Panc1 (cell line): ENCODE measurements around the gene PRR35. TPM values are rescaled to one million over a fixed set of nuclear protein-coding genes. Genes with fewer than 3 reads are reported as not detected.

ENCODE experiments used
- ATAC-seq: fragments of 200-7000 bp; cut with Tn5 transposase; 2 replicates; pipeline ENCODE4 v1.9.1; 2020; ENCODE audit warnings: mild to moderate bottlenecking, moderate library complexity
- BruUV-seq: library from RNA; stranded (reverse); fragments of 400-500 nt; replicated peaks from 2 replicates; lab custom pipeline; 2021; lab: Mats Ljungman, UMichigan
- CTCF ChIA-PET: fragments of 300-600 bp; sonication (Branson Sonifier 250); formaldehyde crosslinking; loops from one replicate; lab custom pipeline; 2022; ENCODE audit warnings: antibody characterized with exemption; lab: Charles Lee
- POLR2A ChIA-PET: fragments of 300-600 bp; sonication (Branson Sonifier 250); formaldehyde crosslinking; loops from one replicate; lab custom pipeline; 2022; ENCODE audit warnings: antibody characterized with exemption; lab: Charles Lee
- DNase-seq: peaks from one replicate; pipeline ENCODE4 v3.0.0-alpha.2; 2010; ENCODE audit warnings: low read depth, low spot score
- H3K27ac ChIP-seq: 2 replicates; pipeline ENCODE4 v1.5.1; 2011; ENCODE audit warnings: mild to moderate bottlenecking, low read length, inconsistent platforms
- H3K27me3 ChIP-seq: fragments of 200-500 bp; sonication (Bioruptor generic); 2 replicates; pipeline ENCODE4 v1.6.0; 2014; ENCODE audit warnings: low read length, inconsistent platforms; ENCODE audit not compliant: control insufficient read depth, insufficient read depth
- H3K36me3 ChIP-seq: fragments of 200-500 bp; sonication (Bioruptor generic); 2 replicates; pipeline ENCODE4 v1.5.1; 2014; ENCODE audit warnings: inconsistent platforms, mild to moderate bottlenecking, low read length, moderate library complexity; ENCODE audit not compliant: control insufficient read depth, insufficient read depth
- H3K4me1 ChIP-seq: 2 replicates; pipeline ENCODE4 v1.5.1; 2011; ENCODE audit warnings: inconsistent platforms, mild to moderate bottlenecking, low read length, moderate library complexity; ENCODE audit not compliant: control insufficient read depth, insufficient read depth
- H3K4me3 ChIP-seq, 2 experiments: 2 replicates each; pipeline ENCODE4 v1.5.1; 2011 to 2012; ENCODE audit warnings: low read depth in 2 of 2, low read length in 2 of 2, mild to moderate bottlenecking in 2 of 2, inconsistent platforms in 1 of 2, moderate library complexity in 1 of 2
- H3K9me3 ChIP-seq: fragments of 200-500 bp; sonication (Bioruptor generic); 2 replicates; pipeline ENCODE4 v1.5.1; 2014; ENCODE audit warnings: low read depth, mild to moderate bottlenecking, inconsistent platforms, low read length, moderate library complexity; ENCODE audit not compliant: control insufficient read depth, insufficient read depth
- POLR2AphosphoS5 ChIP-seq: IDR thresholded peaks from 2 replicates; pipeline ENCODE4 v1.6.1; 2012; ENCODE audit warnings: mild to moderate bottlenecking, low read depth, low read length, moderate library complexity
- SIN3A ChIP-seq: IDR thresholded peaks from 2 replicates; pipeline ENCODE4 v1.6.1; 2012; ENCODE audit warnings: low read depth, mild to moderate bottlenecking, low read length, moderate library complexity, borderline replicate concordance; ENCODE audit not compliant: insufficient read depth
- TCF7L2 ChIP-seq: IDR thresholded peaks from 2 replicates; pipeline ENCODE4 v1.6.1; 2011; ENCODE audit warnings: mild to moderate bottlenecking, low read depth, low read length, inconsistent platforms
- in situ Hi-C: cut with HindIII; loops from 2 replicates; pipeline ENCODE4 v1.10.0; 2016; ENCODE audit warnings: low sequenced_read_pairs, low pct_unique_long_range_greater_than_20kb
- intact Hi-C: fragments of 100-400 bp; cut with micrococcal nuclease; formaldehyde crosslinking; loops from one replicate; pipeline ENCODE4 v1.10.0; 2022; ENCODE audit not compliant: unreplicated experiment
- total RNA-seq: library from RNA; stranded (reverse); gene quantifications from one replicate; pipeline ENCODE4 v1.2.1, GENCODE V29; 2021; ENCODE audit not compliant: unreplicated experiment
- TF ChIP-seq, protein P1 (sequence below): fragments of 450-650 bp; IDR thresholded peaks from 2 replicates; pipeline ENCODE4 v1.5.1; 2017; ENCODE audit warnings: mild to moderate bottlenecking
- TF ChIP-seq, protein P2 (sequence below), 2 experiments: IDR thresholded peaks; 2 replicates each; pipeline ENCODE4 v1.6.1; 2011 to 2012; ENCODE audit warnings: low read depth in 2 of 2, control low read depth in 1 of 2, low read length in 1 of 2, mild to moderate bottlenecking in 1 of 2, moderate library complexity in 1 of 2; ENCODE audit not compliant: insufficient read depth in 1 of 2

Gene PRR35
- total RNA-seq, 1 experiment from 2014 or later, result 2.2 TPM

DNA sequence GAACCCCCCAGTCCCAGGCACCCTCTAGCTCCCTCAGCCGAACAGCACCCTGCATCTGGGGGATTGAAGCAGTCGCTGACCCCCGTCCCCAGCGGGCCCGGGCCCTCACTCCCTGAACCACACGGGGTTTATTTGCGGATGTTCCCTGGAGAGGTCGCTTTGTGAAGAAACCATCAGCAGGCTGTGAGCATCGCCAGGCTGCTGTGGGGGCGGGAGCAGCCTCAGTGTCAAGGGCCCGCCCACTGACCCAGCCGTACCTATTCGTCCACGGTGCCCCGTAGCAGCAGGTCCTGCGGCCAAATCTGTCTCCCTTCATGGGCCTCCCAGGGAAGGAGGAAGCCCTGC, 23.2 kb downstream of the PRR35 start:
- POLR2A ChIA-PET, result no interaction called here
- H3K4me3 ChIP-seq, result no peak overlapping the region
- H3K27ac ChIP-seq, result no peak overlapping the region
- in situ Hi-C loops, result no loop called here
- CTCF ChIA-PET, result no interaction called here
- peaks cover 27% of the 10 kb centered on the region for H3K4me1 ChIP-seq
- ATAC-seq, result 0 out of 2 replicates have a peak, but pooled peaks have one; percentile 12
- TF ChIP-seq TCF7L2 (no peak), SIN3A (no peak), POLR2AphosphoS5 (no peak)
- TF ChIP-seq, protein P1, sequence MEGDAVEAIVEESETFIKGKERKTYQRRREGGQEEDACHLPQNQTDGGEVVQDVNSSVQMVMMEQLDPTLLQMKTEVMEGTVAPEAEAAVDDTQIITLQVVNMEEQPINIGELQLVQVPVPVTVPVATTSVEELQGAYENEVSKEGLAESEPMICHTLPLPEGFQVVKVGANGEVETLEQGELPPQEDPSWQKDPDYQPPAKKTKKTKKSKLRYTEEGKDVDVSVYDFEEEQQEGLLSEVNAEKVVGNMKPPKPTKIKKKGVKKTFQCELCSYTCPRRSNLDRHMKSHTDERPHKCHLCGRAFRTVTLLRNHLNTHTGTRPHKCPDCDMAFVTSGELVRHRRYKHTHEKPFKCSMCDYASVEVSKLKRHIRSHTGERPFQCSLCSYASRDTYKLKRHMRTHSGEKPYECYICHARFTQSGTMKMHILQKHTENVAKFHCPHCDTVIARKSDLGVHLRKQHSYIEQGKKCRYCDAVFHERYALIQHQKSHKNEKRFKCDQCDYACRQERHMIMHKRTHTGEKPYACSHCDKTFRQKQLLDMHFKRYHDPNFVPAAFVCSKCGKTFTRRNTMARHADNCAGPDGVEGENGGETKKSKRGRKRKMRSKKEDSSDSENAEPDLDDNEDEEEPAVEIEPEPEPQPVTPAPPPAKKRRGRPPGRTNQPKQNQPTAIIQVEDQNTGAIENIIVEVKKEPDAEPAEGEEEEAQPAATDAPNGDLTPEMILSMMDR, result no peak
- TF ChIP-seq, protein P2, sequence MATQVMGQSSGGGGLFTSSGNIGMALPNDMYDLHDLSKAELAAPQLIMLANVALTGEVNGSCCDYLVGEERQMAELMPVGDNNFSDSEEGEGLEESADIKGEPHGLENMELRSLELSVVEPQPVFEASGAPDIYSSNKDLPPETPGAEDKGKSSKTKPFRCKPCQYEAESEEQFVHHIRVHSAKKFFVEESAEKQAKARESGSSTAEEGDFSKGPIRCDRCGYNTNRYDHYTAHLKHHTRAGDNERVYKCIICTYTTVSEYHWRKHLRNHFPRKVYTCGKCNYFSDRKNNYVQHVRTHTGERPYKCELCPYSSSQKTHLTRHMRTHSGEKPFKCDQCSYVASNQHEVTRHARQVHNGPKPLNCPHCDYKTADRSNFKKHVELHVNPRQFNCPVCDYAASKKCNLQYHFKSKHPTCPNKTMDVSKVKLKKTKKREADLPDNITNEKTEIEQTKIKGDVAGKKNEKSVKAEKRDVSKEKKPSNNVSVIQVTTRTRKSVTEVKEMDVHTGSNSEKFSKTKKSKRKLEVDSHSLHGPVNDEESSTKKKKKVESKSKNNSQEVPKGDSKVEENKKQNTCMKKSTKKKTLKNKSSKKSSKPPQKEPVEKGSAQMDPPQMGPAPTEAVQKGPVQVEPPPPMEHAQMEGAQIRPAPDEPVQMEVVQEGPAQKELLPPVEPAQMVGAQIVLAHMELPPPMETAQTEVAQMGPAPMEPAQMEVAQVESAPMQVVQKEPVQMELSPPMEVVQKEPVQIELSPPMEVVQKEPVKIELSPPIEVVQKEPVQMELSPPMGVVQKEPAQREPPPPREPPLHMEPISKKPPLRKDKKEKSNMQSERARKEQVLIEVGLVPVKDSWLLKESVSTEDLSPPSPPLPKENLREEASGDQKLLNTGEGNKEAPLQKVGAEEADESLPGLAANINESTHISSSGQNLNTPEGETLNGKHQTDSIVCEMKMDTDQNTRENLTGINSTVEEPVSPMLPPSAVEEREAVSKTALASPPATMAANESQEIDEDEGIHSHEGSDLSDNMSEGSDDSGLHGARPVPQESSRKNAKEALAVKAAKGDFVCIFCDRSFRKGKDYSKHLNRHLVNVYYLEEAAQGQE (IDR thresholded peaks at IDR 0.05; ENCODE audit: insufficient read depth in 1 of 2, low read depth in 2 of 2, low read length in 1 of 2), result no peak
- no peak for DNase-seq
- H3K9me3 ChIP-seq, result no peaks in the 10 kb centered on the region
- H3K27me3 ChIP-seq, result no peaks in the 10 kb centered on the region
- intact Hi-C loops, result no loop called here
- H3K36me3 ChIP-seq, result no peaks in the 10 kb centered on the region
- BruUV-seq, result TSS peak; percentile 48

DNA sequence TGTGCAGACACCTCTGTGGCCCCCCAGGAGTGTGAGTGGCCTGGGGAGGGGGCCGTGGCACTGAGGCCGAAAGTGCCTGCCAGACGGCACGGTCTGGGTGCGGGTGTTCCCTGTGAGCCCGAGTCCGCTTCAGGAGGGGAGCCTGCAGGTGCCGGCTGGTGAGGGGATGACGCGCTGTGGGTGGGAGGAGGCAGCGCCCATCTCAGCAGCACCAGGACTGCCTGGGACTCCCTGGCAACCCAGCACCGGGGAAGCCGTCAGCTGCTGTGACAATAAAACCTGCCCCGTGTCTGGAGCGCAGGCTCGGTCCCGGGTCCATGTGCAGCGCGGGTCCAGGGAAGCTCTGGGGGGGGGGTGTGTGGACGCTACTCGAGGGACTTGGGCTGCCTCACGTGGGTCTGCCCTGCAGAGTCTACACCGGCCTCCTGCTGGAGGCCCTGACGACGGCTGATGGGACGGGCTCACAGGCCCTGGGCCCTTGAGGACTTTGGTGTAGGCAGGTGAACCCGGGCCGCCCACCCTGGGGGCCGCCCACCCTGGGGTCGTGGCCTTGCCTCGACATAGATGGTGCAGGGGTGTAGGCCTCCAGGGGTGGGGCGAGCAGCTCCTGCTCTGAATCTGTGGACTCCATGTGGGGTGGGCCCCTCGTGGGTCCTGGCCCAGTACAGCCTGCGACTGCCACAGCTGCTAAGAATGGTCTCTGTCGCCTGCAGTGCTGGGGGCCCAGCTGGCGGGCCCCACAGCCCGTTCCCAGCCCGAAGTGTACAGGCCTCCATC, 23.8 kb downstream of the PRR35 start:
- no peaks in the 10 kb centered on the region for H3K27me3 ChIP-seq
- ATAC-seq (peak; percentile 22; the same call in 1 of the 2 replicates), DNase-seq (no peak)
- H3K27ac ChIP-seq, result no peak overlapping the region
- no peaks in the 10 kb centered on the region for H3K36me3 ChIP-seq
- TF ChIP-seq, protein P2 (IDR thresholded peaks at IDR 0.05; ENCODE audit: insufficient read depth in 1 of 2, low read depth in 2 of 2, low read length in 1 of 2), result 0 out of 4 replicates have a peak, but pooled peaks of 1 of the 2 experiments have one; percentile 31
- TF ChIP-seq, protein P1, result no peak
- 0 out of 2 replicates have a peak, but pooled peaks have one; percentile 18 for TF ChIP-seq POLR2AphosphoS5
- H3K4me1 ChIP-seq, result peaks cover 27% of the 10 kb centered on the region
- BruUV-seq, result no TSS peak
- POLR2A ChIA-PET, result interaction anchor here (0.8 kb wide), 1 partner anchor 54 kb away, joined by 3 read pairs; no protein-coding TSS in a partner anchor
- in situ Hi-C loops (no loop called here), intact Hi-C loops (no loop called here)
- no peaks in the 10 kb centered on the region for H3K9me3 ChIP-seq
- CTCF ChIA-PET, result no interaction called here
- H3K4me3 ChIP-seq, result no peak overlapping the region
